ENCODE data around the gene GPR17.

DNA sequence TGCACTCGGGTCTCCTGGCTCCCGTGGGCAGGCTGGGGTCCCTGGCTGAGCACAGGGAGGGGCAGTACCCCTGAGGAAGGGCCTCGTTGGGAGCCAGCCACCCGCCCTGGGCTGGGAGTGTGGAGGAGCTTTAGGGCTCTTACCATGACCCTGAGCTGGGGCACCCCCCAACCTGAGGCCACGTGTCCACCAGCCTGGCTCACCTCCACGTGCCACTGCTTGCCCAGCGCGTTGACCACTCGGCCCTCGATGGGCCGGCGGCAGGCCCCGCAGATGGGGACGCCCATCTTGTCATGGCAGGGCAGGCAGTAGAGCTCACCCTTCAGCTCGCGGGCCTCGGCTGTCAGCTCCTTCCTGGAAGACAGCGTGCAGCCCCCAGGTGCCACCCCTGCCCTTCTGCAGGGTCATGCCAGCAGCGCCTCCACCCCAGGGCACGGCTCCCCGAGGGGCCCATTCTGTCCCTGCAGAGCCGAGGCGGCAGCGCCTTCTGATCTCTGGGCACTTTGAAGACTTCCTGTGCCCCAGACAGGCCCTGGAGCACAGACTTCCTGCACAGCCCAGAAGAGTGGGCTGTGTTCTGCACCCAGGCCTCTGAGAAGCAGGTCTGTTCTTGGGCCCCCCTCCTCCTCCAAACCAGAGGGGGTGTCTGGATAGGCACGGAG is 4.0 kb upstream of the GPR17 start:
- no peak for TF ChIP-seq EZH2 (IDR thresholded peaks at IDR 0.05; ENCODE audit: insufficient read depth, low read length)
- TF ChIP-seq, protein P1, sequence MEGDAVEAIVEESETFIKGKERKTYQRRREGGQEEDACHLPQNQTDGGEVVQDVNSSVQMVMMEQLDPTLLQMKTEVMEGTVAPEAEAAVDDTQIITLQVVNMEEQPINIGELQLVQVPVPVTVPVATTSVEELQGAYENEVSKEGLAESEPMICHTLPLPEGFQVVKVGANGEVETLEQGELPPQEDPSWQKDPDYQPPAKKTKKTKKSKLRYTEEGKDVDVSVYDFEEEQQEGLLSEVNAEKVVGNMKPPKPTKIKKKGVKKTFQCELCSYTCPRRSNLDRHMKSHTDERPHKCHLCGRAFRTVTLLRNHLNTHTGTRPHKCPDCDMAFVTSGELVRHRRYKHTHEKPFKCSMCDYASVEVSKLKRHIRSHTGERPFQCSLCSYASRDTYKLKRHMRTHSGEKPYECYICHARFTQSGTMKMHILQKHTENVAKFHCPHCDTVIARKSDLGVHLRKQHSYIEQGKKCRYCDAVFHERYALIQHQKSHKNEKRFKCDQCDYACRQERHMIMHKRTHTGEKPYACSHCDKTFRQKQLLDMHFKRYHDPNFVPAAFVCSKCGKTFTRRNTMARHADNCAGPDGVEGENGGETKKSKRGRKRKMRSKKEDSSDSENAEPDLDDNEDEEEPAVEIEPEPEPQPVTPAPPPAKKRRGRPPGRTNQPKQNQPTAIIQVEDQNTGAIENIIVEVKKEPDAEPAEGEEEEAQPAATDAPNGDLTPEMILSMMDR (IDR thresholded peaks at IDR 0.05; ENCODE audit: insufficient read depth, low read depth, low read length) = no peak

All from astrocyte (in vitro differentiated cells and primary cell).